ENCODE results near the gene TRIM33.
A peak's percentile ranks its signal among the peaks of the same experiment; 100 is the strongest.

The TRIM33 gene

GRCh38 chr1:114511032-114511785 lies at the start of gene TRIM33:
TRIM33 (minus strand) TSS chr1:114511203; CDS start chr1:114511076, 127 bp downstream.
- no peaks in the 10 kb centered on the region for H3K27me3 ChIP-seq (ENCODE audit: control insufficient read depth in 1 of 2, insufficient read depth in 2 of 2, low read length in 2 of 2)
- peaks cover 28 to 31% of the 10 kb centered on the region in 2 donors for H3K4me1 ChIP-seq (ENCODE audit: control insufficient read depth in 1 of 2, insufficient read depth in 2 of 2, low read length in 2 of 2)
- H3K9me3 ChIP-seq (ENCODE audit: control insufficient read depth in 1 of 2, low read length in 2 of 2), result no peaks in the 10 kb centered on the region
- H3K9ac ChIP-seq (ENCODE audit: low read depth in 1 of 2, low read length in 2 of 2), result peak within 1 kb of the TSS; percentile 96 to 97
- no peaks in the 10 kb centered on the region for H3K36me3 ChIP-seq (ENCODE audit: control insufficient read depth in 1 of 2, insufficient read depth in 2 of 2, low read length in 2 of 2)
- H3K4me3 ChIP-seq (ENCODE audit: low read depth in 1 of 2, low read length in 2 of 2), result peak within 1 kb of the TSS; percentile 93 to 96
- H3K27ac ChIP-seq (ENCODE audit: low read depth, low read length), result peak within 1 kb of the TSS; percentile 94

GRCh38 chr1:114559356-114559755 lies 48.4 kb upstream of the TRIM33 start:
- Histone ChIP-seq H3K27me3 (ENCODE audit: control insufficient read depth in 1 of 2, insufficient read depth in 2 of 2, low read length in 2 of 2) (no peaks in the 10 kb centered on the region), H3K9ac (ENCODE audit: low read depth in 1 of 2, low read length in 2 of 2) (no peak overlapping the region), H3K9me3 (ENCODE audit: control insufficient read depth in 1 of 2, low read length in 2 of 2) (no peaks in the 10 kb centered on the region), H3K4me1 (ENCODE audit: control insufficient read depth in 1 of 2, insufficient read depth in 2 of 2, low read length in 2 of 2) (no peaks in the 10 kb centered on the region), H3K4me3 (ENCODE audit: low read depth in 1 of 2, low read length in 2 of 2) (no peak overlapping the region), H3K27ac (ENCODE audit: low read depth, low read length) (no peak overlapping the region), H3K36me3 (ENCODE audit: control insufficient read depth in 1 of 2, insufficient read depth in 2 of 2, low read length in 2 of 2) (peaks cover 0 to 2% of the 10 kb centered on the region in 2 donors)

- no peaks in the 10 kb centered on the region for H3K36me3 ChIP-seq (ENCODE audit: control insufficient read depth in 1 of 2, insufficient read depth in 2 of 2, low read length in 2 of 2)
- no peaks in the 10 kb centered on the region for H3K4me1 ChIP-seq (ENCODE audit: control insufficient read depth in 1 of 2, insufficient read depth in 2 of 2, low read length in 2 of 2)
- no peaks in the 10 kb centered on the region for H3K27me3 ChIP-seq (ENCODE audit: control insufficient read depth in 1 of 2, insufficient read depth in 2 of 2, low read length in 2 of 2)
- H3K4me3 ChIP-seq (ENCODE audit: low read depth in 1 of 2, low read length in 2 of 2), result no peak overlapping the region
- H3K9ac ChIP-seq (ENCODE audit: low read depth in 1 of 2, low read length in 2 of 2), result no peak overlapping the region
- H3K27ac ChIP-seq (ENCODE audit: low read depth, low read length), result no peak overlapping the region
- H3K9me3 ChIP-seq (ENCODE audit: control insufficient read depth in 1 of 2, low read length in 2 of 2), result no peaks in the 10 kb centered on the region
Measured at GRCh38 chr1:114558544-114558943, 47.5 kb upstream of the TRIM33 start.

- Histone ChIP-seq H3K4me1 (ENCODE audit: control insufficient read depth in 1 of 2, insufficient read depth in 2 of 2, low read length in 2 of 2) (no peaks in the 10 kb centered on the region), H3K9ac (ENCODE audit: low read depth in 1 of 2, low read length in 2 of 2) (no peak overlapping the region), H3K4me3 (ENCODE audit: low read depth in 1 of 2, low read length in 2 of 2) (no peak overlapping the region), H3K36me3 (ENCODE audit: control insufficient read depth in 1 of 2, insufficient read depth in 2 of 2, low read length in 2 of 2) (no peaks in the 10 kb centered on the region), H3K27me3 (ENCODE audit: control insufficient read depth in 1 of 2, insufficient read depth in 2 of 2, low read length in 2 of 2) (no peaks in the 10 kb centered on the region), H3K9me3 (ENCODE audit: control insufficient read depth in 1 of 2, low read length in 2 of 2) (no peaks in the 10 kb centered on the region), H3K27ac (ENCODE audit: low read depth, low read length) (no peak overlapping the region)
Measured at GRCh38 chr1:114554577-114554976, 43.6 kb upstream of the TRIM33 start.

- no peak overlapping the region for H3K4me3 ChIP-seq (ENCODE audit: low read depth in 1 of 2, low read length in 2 of 2)
- no peaks in the 10 kb centered on the region for H3K36me3 ChIP-seq (ENCODE audit: control insufficient read depth in 1 of 2, insufficient read depth in 2 of 2, low read length in 2 of 2)
Measured at GRCh38 chr1:114552106-114552639, 41.2 kb upstream of the TRIM33 start.

GRCh38 chr1:114551400-114551799 lies 40.4 kb upstream of the TRIM33 start:
- Histone ChIP-seq H3K4me3 (ENCODE audit: low read depth in 1 of 2, low read length in 2 of 2) (no peak overlapping the region), H3K36me3 (ENCODE audit: control insufficient read depth in 1 of 2, insufficient read depth in 2 of 2, low read length in 2 of 2) (no peaks in the 10 kb centered on the region), H3K27me3 (ENCODE audit: control insufficient read depth in 1 of 2, insufficient read depth in 2 of 2, low read length in 2 of 2) (no peaks in the 10 kb centered on the region), H3K27ac (ENCODE audit: low read depth, low read length) (no peak overlapping the region), H3K4me1 (ENCODE audit: control insufficient read depth in 1 of 2, insufficient read depth in 2 of 2, low read length in 2 of 2) (no peaks in the 10 kb centered on the region), H3K9ac (ENCODE audit: low read depth in 1 of 2, low read length in 2 of 2) (no peak overlapping the region), H3K9me3 (ENCODE audit: control insufficient read depth in 1 of 2, low read length in 2 of 2) (no peaks in the 10 kb centered on the region)

More at GRCh38 chr1:114552106-114552639, 41.2 kb upstream of the TRIM33 start:
- Histone ChIP-seq H3K27me3 (ENCODE audit: control insufficient read depth in 1 of 2, insufficient read depth in 2 of 2, low read length in 2 of 2) (no peaks in the 10 kb centered on the region), H3K4me1 (ENCODE audit: control insufficient read depth in 1 of 2, insufficient read depth in 2 of 2, low read length in 2 of 2) (no peaks in the 10 kb centered on the region), H3K27ac (ENCODE audit: low read depth, low read length) (no peak overlapping the region), H3K9ac (ENCODE audit: low read depth in 1 of 2, low read length in 2 of 2) (no peak overlapping the region), H3K9me3 (ENCODE audit: control insufficient read depth in 1 of 2, low read length in 2 of 2) (no peaks in the 10 kb centered on the region)

- H3K27ac ChIP-seq (ENCODE audit: low read depth, low read length), result no peak overlapping the region
- H3K4me1 ChIP-seq (ENCODE audit: control insufficient read depth in 1 of 2, insufficient read depth in 2 of 2, low read length in 2 of 2), result no peaks in the 10 kb centered on the region
- H3K27me3 ChIP-seq (ENCODE audit: control insufficient read depth in 1 of 2, insufficient read depth in 2 of 2, low read length in 2 of 2), result no peaks in the 10 kb centered on the region
- H3K4me3 ChIP-seq (ENCODE audit: low read depth in 1 of 2, low read length in 2 of 2), result no peak overlapping the region
- no peaks in the 10 kb centered on the region for H3K36me3 ChIP-seq (ENCODE audit: control insufficient read depth in 1 of 2, insufficient read depth in 2 of 2, low read length in 2 of 2)
- H3K9me3 ChIP-seq (ENCODE audit: control insufficient read depth in 1 of 2, low read length in 2 of 2), result no peaks in the 10 kb centered on the region
- no peak overlapping the region for H3K9ac ChIP-seq (ENCODE audit: low read depth in 1 of 2, low read length in 2 of 2)
Measured at GRCh38 chr1:114550336-114550735, 39.3 kb upstream of the TRIM33 start.

- no peak overlapping the region for H3K4me3 ChIP-seq (ENCODE audit: low read depth in 1 of 2, low read length in 2 of 2)
- no peak overlapping the region for H3K9ac ChIP-seq (ENCODE audit: low read depth in 1 of 2, low read length in 2 of 2)
- no peak overlapping the region for H3K27ac ChIP-seq (ENCODE audit: low read depth, low read length)
- no peaks in the 10 kb centered on the region for H3K36me3 ChIP-seq (ENCODE audit: control insufficient read depth in 1 of 2, insufficient read depth in 2 of 2, low read length in 2 of 2)
- H3K27me3 ChIP-seq (ENCODE audit: control insufficient read depth in 1 of 2, insufficient read depth in 2 of 2, low read length in 2 of 2), result no peaks in the 10 kb centered on the region
- no peaks in the 10 kb centered on the region for H3K4me1 ChIP-seq (ENCODE audit: control insufficient read depth in 1 of 2, insufficient read depth in 2 of 2, low read length in 2 of 2)
- H3K9me3 ChIP-seq (ENCODE audit: control insufficient read depth in 1 of 2, low read length in 2 of 2), result no peaks in the 10 kb centered on the region
Measured at GRCh38 chr1:114549137-114549536, 38.1 kb upstream of the TRIM33 start.

GRCh38 chr1:114547076-114547475 lies 36.1 kb upstream of the TRIM33 start:
- Histone ChIP-seq H3K4me3 (ENCODE audit: low read depth in 1 of 2, low read length in 2 of 2) (no peak overlapping the region), H3K36me3 (ENCODE audit: control insufficient read depth in 1 of 2, insufficient read depth in 2 of 2, low read length in 2 of 2) (no peaks in the 10 kb centered on the region), H3K9me3 (ENCODE audit: control insufficient read depth in 1 of 2, low read length in 2 of 2) (no peaks in the 10 kb centered on the region), H3K9ac (ENCODE audit: low read depth in 1 of 2, low read length in 2 of 2) (no peak overlapping the region), H3K4me1 (ENCODE audit: control insufficient read depth in 1 of 2, insufficient read depth in 2 of 2, low read length in 2 of 2) (no peaks in the 10 kb centered on the region), H3K27me3 (ENCODE audit: control insufficient read depth in 1 of 2, insufficient read depth in 2 of 2, low read length in 2 of 2) (no peaks in the 10 kb centered on the region), H3K27ac (ENCODE audit: low read depth, low read length) (no peak overlapping the region)

- Histone ChIP-seq H3K27me3 (ENCODE audit: control insufficient read depth in 1 of 2, insufficient read depth in 2 of 2, low read length in 2 of 2) (no peaks in the 10 kb centered on the region), H3K4me1 (ENCODE audit: control insufficient read depth in 1 of 2, insufficient read depth in 2 of 2, low read length in 2 of 2) (no peaks in the 10 kb centered on the region), H3K9ac (ENCODE audit: low read depth in 1 of 2, low read length in 2 of 2) (no peak overlapping the region), H3K27ac (ENCODE audit: low read depth, low read length) (no peak overlapping the region), H3K9me3 (ENCODE audit: control insufficient read depth in 1 of 2, low read length in 2 of 2) (no peaks in the 10 kb centered on the region), H3K36me3 (ENCODE audit: control insufficient read depth in 1 of 2, insufficient read depth in 2 of 2, low read length in 2 of 2) (no peaks in the 10 kb centered on the region), H3K4me3 (ENCODE audit: low read depth in 1 of 2, low read length in 2 of 2) (no peak overlapping the region)
Measured at GRCh38 chr1:114545796-114546195, 34.8 kb upstream of the TRIM33 start.

Measured in duodenal mucosa (tissue), 2 donors.